22Rv1 (cell line): ENCODE results near the gene C1QTNF2.
A peak's percentile ranks its signal among the peaks of the same experiment; 100 is the strongest.

Source experiments
- H3K27ac ChIP-seq: fragments of 450-650 bp; 2 replicates; pipeline ENCODE4 v1.5.1; 2017
- CTCF ChIP-seq: fragments of 450-650 bp; IDR thresholded peaks from 2 replicates; pipeline ENCODE4 v1.5.1; 2017; ENCODE audit warnings: mild to moderate bottlenecking
- ZFX ChIP-seq: fragments of 450-650 bp; IDR thresholded peaks from 2 replicates; pipeline ENCODE4 v1.6.1; 2017; ENCODE audit warnings: antibody characterized with exemption, borderline replicate concordance

C1QTNF2 gene

GRCh38 chr5:160325716-160326115, 44.7 kb downstream of the C1QTNF2 start:
- H3K27ac ChIP-seq: no peak overlapping the region
- TF ChIP-seq ZFX (no peak), CTCF (no peak)

- H3K27ac ChIP-seq: no peak overlapping the region
- no peak for TF ChIP-seq ZFX
- no peak for TF ChIP-seq CTCF
Measured at GRCh38 chr5:160324886-160325285, 45.5 kb downstream of the C1QTNF2 start.

- H3K27ac ChIP-seq: no peak overlapping the region
- TF ChIP-seq ZFX (no peak), CTCF (no peak)
Measured at GRCh38 chr5:160318409-160318808, 52.0 kb downstream of the C1QTNF2 start.

- no peak for TF ChIP-seq CTCF
- no peak for TF ChIP-seq ZFX
- H3K27ac ChIP-seq: no peak overlapping the region
Measured at GRCh38 chr5:160317434-160317833, 53.0 kb downstream of the C1QTNF2 start.

- peak overlapping the region; percentile 25; the same call in 1 of the 2 replicates for H3K27ac ChIP-seq
- TF ChIP-seq ZFX: no peak
- no peak for TF ChIP-seq CTCF
Measured at GRCh38 chr5:160315968-160316367, 54.5 kb downstream of the C1QTNF2 start.

GRCh38 chr5:160312960-160313727, 57.3 kb downstream of the C1QTNF2 start:
- H3K27ac ChIP-seq: no peak overlapping the region
- no peak for TF ChIP-seq ZFX
- no peak for TF ChIP-seq CTCF

- TF ChIP-seq CTCF: no peak
- no peak for TF ChIP-seq ZFX
- no peak within 1 kb of the TSS for H3K27ac ChIP-seq
Measured at GRCh38 chr5:160312134-160312959, 58.1 kb downstream of the C1QTNF2 start, which contains the start of gene CCNJL. Gene CCNJL (minus strand): TSS chr5:160312564. CDS start chr5:160311923, 641 bp downstream.
